Uterus (tissue), 4 donors: Measurements from ENCODE around the gene C1QTNF4. TPM values are rescaled to one million over a fixed set of nuclear protein-coding genes. Genes with fewer than 3 reads are reported as not detected.
"Not testable (repeated sequence)": the region's sequence is repeated elsewhere in the genome, so short reads cannot be mapped to it uniquely, and the experiment has no call there.

Experiments
- DNase-seq, 2 donors: peaks; one replicate each; pipeline ENCODE4 v3.0.0-alpha.2; 2019 to 2020
- H3K27ac ChIP-seq, 2 donors: fragments of 200-600 bp; sonication (generic); 1 replicate in 1 of 2; 2 replicates in 1 of 2; pipeline ENCODE4 v1.5.1; 2016 to 2018
- H3K27me3 ChIP-seq, 2 donors: fragments of 200-600 bp; sonication (generic); one replicate each; pipeline ENCODE4 v1.5.1; 2018 to 2019; ENCODE audit warnings: control low read depth in 1 of 2
- H3K36me3 ChIP-seq, 2 donors: fragments of 200-600 bp; sonication (generic); one replicate each; pipeline ENCODE4 v1.5.1; 2019; ENCODE audit warnings: control low read depth in 1 of 2
- H3K4me1 ChIP-seq, 2 donors: fragments of 200-600 bp; sonication (generic); one replicate each; pipeline ENCODE4 v1.5.1; 2018 to 2019; ENCODE audit warnings: control low read depth in 1 of 2
- H3K4me3 ChIP-seq, 2 donors: fragments of 200-600 bp; sonication (generic); 1 replicate in 1 of 2; 2 replicates in 1 of 2; pipeline ENCODE4 v1.5.1; 2018 to 2019; ENCODE audit warnings: mild to moderate bottlenecking in 1 of 2
- H3K9me3 ChIP-seq, 2 donors: fragments of 200-600 bp; sonication (generic); one replicate each; pipeline ENCODE4 v1.5.1; 2019; ENCODE audit warnings: control low read depth in 1 of 2
- POLR2A ChIP-seq, 2 donors: fragments of 450-650 bp; IDR thresholded peaks; one replicate each; pipeline ENCODE4 v1.6.1; 2016; ENCODE audit warnings: antibody characterized with exemption in 2 of 2, mild to moderate bottlenecking in 1 of 2, moderate library complexity in 1 of 2
- intact Hi-C: fragments of 100-400 bp; cut with DNase I; formaldehyde crosslinking; loops from one replicate; pipeline ENCODE4 v1.15.1; 2023; ENCODE audit warnings: low total_unique reads
- total RNA-seq, 4 donors: library from RNA; depleted of rRNA in 3 of 4; stranded (reverse); fragments of >200 nt in 3 of 4; gene quantifications; one replicate each; pipeline versions ENCODE4 v1.1.0 to v1.2.4, GENCODE V29; 2014 to 2023
- TF ChIP-seq, protein P1 (sequence below), 4 experiments: fragments of 200-600 bp in 2 of 4; fragments of 450-650 bp in 2 of 4; sonication (generic) in 2 of 4; IDR thresholded peaks; one replicate each; pipeline ENCODE4 v1.5.1; 2016 to 2019; ENCODE audit warnings: antibody characterized with exemption in 4 of 4, mild to moderate bottlenecking in 2 of 4, moderate library complexity in 1 of 4
- donor health status: DM: yes; HTN: yes; CAD: no.

C1QTNF4 gene
- total RNA-seq, 4 donors from 2014 or later: 5.0 to 15.4 (median 14.8) TPM

DNA sequence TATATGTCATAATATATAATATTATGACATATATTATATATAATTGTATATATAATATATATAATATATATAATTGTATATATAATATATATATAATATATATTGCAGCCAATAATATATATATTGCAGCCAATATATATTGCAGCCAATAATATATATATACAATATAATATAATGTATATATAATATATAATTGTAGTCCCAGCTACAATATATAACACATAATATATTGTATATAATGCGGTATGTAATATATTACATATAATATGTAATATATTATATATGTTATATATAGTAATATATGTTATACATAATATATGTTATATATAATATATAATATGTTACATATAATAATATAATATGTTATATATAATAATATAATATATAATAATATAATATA, 35.5 kb downstream of the C1QTNF4 start:
- H3K4me1 ChIP-seq: peaks cover 0 to 4% of the 10 kb centered on the region in 2 donors
- H3K27me3 ChIP-seq: no peaks in the 10 kb centered on the region
- no peaks in the 10 kb centered on the region for H3K9me3 ChIP-seq
- H3K36me3 ChIP-seq: no peaks in the 10 kb centered on the region
- intact Hi-C loops: no loop called here
- H3K4me3 ChIP-seq: no peak overlapping the region
- TF ChIP-seq POLR2A (IDR thresholded peaks at IDR 0.05): no peak
- TF ChIP-seq, protein P1, sequence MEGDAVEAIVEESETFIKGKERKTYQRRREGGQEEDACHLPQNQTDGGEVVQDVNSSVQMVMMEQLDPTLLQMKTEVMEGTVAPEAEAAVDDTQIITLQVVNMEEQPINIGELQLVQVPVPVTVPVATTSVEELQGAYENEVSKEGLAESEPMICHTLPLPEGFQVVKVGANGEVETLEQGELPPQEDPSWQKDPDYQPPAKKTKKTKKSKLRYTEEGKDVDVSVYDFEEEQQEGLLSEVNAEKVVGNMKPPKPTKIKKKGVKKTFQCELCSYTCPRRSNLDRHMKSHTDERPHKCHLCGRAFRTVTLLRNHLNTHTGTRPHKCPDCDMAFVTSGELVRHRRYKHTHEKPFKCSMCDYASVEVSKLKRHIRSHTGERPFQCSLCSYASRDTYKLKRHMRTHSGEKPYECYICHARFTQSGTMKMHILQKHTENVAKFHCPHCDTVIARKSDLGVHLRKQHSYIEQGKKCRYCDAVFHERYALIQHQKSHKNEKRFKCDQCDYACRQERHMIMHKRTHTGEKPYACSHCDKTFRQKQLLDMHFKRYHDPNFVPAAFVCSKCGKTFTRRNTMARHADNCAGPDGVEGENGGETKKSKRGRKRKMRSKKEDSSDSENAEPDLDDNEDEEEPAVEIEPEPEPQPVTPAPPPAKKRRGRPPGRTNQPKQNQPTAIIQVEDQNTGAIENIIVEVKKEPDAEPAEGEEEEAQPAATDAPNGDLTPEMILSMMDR (IDR thresholded peaks at IDR 0.05): no peak
- DNase-seq: no peak
- no peak overlapping the region for H3K27ac ChIP-seq

DNA sequence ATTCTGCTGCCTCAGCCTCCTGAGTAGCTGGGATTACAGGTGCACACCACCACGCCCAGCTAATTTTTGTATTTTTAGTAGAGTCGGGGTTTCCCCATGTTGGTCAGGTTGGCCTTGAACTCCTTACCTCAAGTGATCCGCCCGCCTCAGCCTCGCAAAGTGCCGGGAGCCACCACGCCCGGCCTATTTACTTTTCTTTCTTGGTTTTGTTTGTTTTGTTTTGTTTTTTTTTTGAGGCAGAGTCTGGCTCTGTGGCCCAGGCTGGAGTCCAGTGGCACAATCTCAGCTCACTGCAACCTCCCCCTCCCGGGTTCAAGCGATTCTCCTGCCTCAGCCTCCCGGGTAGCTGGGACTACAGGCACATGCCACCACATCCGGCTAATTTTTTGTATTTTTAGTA, 37.2 kb downstream of the C1QTNF4 start:
- H3K27me3 ChIP-seq, H3K4me1 ChIP-seq, H3K36me3 ChIP-seq, H3K9me3 ChIP-seq, DNase-seq, intact Hi-C loops, H3K27ac ChIP-seq, H3K4me3 ChIP-seq: not testable (repeated sequence)

DNA sequence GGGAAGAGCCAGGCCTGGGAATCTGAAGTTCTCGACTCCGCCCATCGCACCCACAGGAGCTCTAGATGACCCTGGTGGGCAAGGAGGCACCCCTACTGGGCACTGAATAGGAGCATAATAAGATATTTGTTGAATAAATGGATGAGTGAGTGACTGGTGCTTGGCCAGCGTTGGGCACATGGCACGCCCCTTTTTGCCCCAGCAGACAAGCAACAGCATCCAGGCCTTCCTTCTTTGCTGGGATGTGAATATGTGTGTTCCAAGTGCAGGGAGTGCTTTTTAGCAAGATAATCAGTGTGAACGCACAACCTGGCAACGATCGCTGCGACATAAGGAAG, 40.8 kb downstream of the C1QTNF4 start:
- peaks cover 0 to 9% of the 10 kb centered on the region in 2 donors for H3K4me1 ChIP-seq
- intact Hi-C loops: no loop called here
- no peaks in the 10 kb centered on the region for H3K36me3 ChIP-seq
- no peak for DNase-seq
- H3K27ac ChIP-seq: peak overlapping the region; percentile 91 to 93
- peak overlapping the region; percentile 77 to 94 for H3K4me3 ChIP-seq
- no peaks in the 10 kb centered on the region for H3K27me3 ChIP-seq
- H3K9me3 ChIP-seq: no peaks in the 10 kb centered on the region
- no peak for TF ChIP-seq POLR2A (IDR thresholded peaks at IDR 0.05)
- TF ChIP-seq, protein P1 (IDR thresholded peaks at IDR 0.05): no peak

DNA sequence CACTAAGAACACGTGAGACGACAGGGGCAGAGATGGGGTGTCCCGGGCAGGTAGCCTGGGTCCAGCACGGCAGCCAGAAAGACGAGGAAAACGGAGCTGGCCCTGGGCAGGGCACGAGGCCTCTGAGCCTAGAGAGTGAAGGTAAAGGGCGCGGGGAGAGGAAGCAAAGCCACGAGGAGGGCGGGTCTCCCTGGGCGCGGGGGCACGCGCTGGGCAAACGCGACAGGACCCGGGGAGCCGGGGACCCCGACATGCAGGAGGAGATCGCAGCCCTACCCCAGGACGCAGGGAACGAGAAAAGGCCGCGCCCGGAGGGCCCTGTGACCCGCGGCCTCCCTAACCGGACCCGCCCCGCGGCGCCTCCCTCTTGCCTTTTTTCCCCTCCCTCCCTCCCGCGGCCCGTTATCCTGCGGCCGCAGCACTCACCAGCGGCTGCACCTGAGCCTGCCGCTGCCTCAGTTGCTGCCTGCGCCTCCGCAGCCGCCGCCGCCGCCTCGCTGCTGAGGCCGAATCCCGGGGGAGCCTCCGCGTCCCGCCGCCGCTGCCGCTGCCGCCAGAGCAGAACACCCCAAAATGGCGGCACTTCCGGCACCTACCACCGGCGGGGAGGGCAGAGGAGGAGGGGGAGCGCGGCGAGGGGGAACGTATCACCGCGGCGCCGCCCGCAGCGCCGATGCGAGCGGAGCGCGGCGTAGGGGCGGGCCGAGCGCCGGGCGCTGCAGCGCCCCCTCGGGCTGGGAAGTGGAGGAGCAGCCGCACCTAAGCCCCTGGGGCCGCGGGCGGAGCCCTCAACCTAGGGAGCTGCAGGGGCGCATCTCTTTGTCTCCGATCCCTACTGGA, 41.4 kb downstream of the C1QTNF4 start, which contains the start of gene CELF1:
Gene CELF1 (minus strand): TSS at position 567 of the 840 bp plus-strand sequence. CDS start 53,609 bp downstream, outside the sequence.
- TF ChIP-seq, protein P1 (IDR thresholded peaks at IDR 0.05): peak; percentile 82 to 96 (median 96)
- TF ChIP-seq POLR2A (IDR thresholded peaks at IDR 0.05): peak in 1 of 2 donors; percentile 84
- Histone ChIP-seq H3K27me3 (no peaks in the 10 kb centered on the region), H3K36me3 (no peaks in the 10 kb centered on the region), H3K9me3 (no peaks in the 10 kb centered on the region), H3K27ac (peak within 1 kb of the TSS; percentile 91 to 93), H3K4me1 (peaks cover 0 to 9% of the 10 kb centered on the region in 2 donors), H3K4me3 (peak within 1 kb of the TSS; percentile 77 to 94)
- intact Hi-C loops: no loop called here
- peak; percentile 89 to 92 for DNase-seq

DNA sequence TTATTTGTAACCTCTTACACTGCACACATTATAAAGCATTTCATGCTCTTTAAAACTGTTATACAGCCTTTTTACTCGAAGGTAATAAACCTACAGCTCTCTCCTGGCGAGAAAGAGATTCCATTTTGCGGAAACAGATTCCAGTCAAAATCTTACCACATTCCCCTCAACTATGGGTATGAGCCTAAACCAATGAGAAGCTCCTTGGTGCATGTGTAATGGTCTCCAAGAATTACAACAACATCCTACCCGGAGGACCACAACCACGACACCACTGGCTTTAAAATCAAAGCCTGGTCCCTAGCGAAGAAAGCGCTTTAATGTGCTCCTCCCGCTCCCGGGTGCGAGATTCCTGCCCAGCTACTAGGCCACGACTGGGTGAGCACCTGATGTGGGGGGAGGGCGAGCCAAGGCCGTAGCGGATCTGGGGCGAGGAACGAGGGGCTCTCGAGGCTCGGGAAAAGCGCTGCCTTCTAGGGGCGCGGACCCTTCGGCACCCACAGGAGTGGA, 42.1 kb downstream of the C1QTNF4 start:
- H3K9me3 ChIP-seq: no peaks in the 10 kb centered on the region
- H3K27ac ChIP-seq: peak overlapping the region; percentile 91 to 93
- intact Hi-C loops: no loop called here
- TF ChIP-seq, protein P1 (IDR thresholded peaks at IDR 0.05): no peak
- no peak for TF ChIP-seq POLR2A (IDR thresholded peaks at IDR 0.05)
- DNase-seq: peak in 1 of 2 donors; percentile 25
- H3K4me1 ChIP-seq: peaks cover 0 to 9% of the 10 kb centered on the region in 2 donors
- no peaks in the 10 kb centered on the region for H3K27me3 ChIP-seq
- peak overlapping the region; percentile 77 to 94 for H3K4me3 ChIP-seq
- no peaks in the 10 kb centered on the region for H3K36me3 ChIP-seq
